Ovary (tissue), 3 donors: Measurements from ENCODE around the gene BPGM.

Experiments
- CTCF ChIP-seq, 3 donors: fragments of 450-650 bp in 2 of 3; fragments of 200-600 bp in 1 of 3; IDR thresholded peaks; one replicate each; pipeline versions ENCODE4 v1.5.1 to v1.8.0; 2016 to 2022; ENCODE audit warnings: antibody characterized with exemption in 3 of 3, mild to moderate bottlenecking in 1 of 3
- POLR2A ChIP-seq: fragments of 450-650 bp; IDR thresholded peaks from one replicate; pipeline ENCODE4 v1.6.1; 2017; ENCODE audit warnings: antibody characterized with exemption, mild to moderate bottlenecking, moderate library complexity
- donor health status: DM: no; HTN: no; CAD: no.

GRCh38 chr7:134699021-134699818 is 52.6 kb downstream of the BPGM start:
- TF ChIP-seq CTCF (IDR thresholded peaks at IDR 0.05) (no peak), POLR2A (no peak)
